ENCODE data around the gene CRTC1. TPM values are rescaled to one million over a fixed set of nuclear protein-coding genes. Genes with fewer than 3 reads are reported as not detected.

The CRTC1 gene
- total and polyA plus RNA-seq, 2 experiments from 2014 or later = 2.5 to 4.8 TPM

GRCh38 chr19:18646535-18647370 is 36.7 kb upstream of the CRTC1 start:
- Histone ChIP-seq H3K9me2 (replicated peaks; ENCODE audit: insufficient read depth) (no peaks in the 10 kb centered on the region), H4K20me1 (ENCODE audit: insufficient read depth, poor library complexity, severe bottlenecking) (peaks cover 3% of the 10 kb centered on the region), H2AFZ (no peak overlapping the region), H3K4me1 (ENCODE audit: insufficient read depth) (peaks cover 22% of the 10 kb centered on the region), H3K27ac (no peak overlapping the region), H3K79me2 (peaks cover 38% of the 10 kb centered on the region), H3K4me3 (no peak overlapping the region), H3K27me3 (no peaks in the 10 kb centered on the region), H3K4me2 (no peak overlapping the region), H3K9me3 (ENCODE audit: low read depth) (no peaks in the 10 kb centered on the region), H3K36me3 (replicated peaks; ENCODE audit: insufficient read depth, low read depth) (no peaks in the 10 kb centered on the region)
- TF ChIP-seq EZH2 (IDR thresholded peaks at IDR 0.05; ENCODE audit: borderline replicate concordance) = no peak
- TF ChIP-seq CTCF (IDR thresholded peaks at IDR 0.05; ENCODE audit: poor library complexity) = no peak
- TF ChIP-seq EZH2phosphoT487 (IDR thresholded peaks at IDR 0.05; ENCODE audit: low read depth, severe bottlenecking, unreplicated experiment) = no peak
- no peak for DNase-seq (ENCODE audit: low spot score)
- 85% methylated on average over 28 of the region's 34 CpGs for WGBS (ENCODE audit: low lambda C conversion rate, missing lambda C conversion rate)

- no peak for DNase-seq (ENCODE audit: low spot score)
- H3K27ac ChIP-seq = no peak overlapping the region
- H4K20me1 ChIP-seq (ENCODE audit: insufficient read depth, poor library complexity, severe bottlenecking) = peaks cover 3% of the 10 kb centered on the region
- H3K4me3 ChIP-seq = no peak overlapping the region
- TF ChIP-seq CTCF (IDR thresholded peaks at IDR 0.05; ENCODE audit: poor library complexity) = no peak
- no peak overlapping the region for H3K4me2 ChIP-seq
- no peaks in the 10 kb centered on the region for H3K9me3 ChIP-seq (ENCODE audit: low read depth)
- H2AFZ ChIP-seq = no peak overlapping the region
- peaks cover 35% of the 10 kb centered on the region for H3K79me2 ChIP-seq
- no CpG with 5 or more reads among the region's 1 CpG for WGBS (ENCODE audit: low lambda C conversion rate, missing lambda C conversion rate)
- no peaks in the 10 kb centered on the region for H3K9me2 ChIP-seq (replicated peaks; ENCODE audit: insufficient read depth)
- peaks cover 22% of the 10 kb centered on the region for H3K4me1 ChIP-seq (ENCODE audit: insufficient read depth)
- no peaks in the 10 kb centered on the region for H3K27me3 ChIP-seq
- H3K36me3 ChIP-seq (replicated peaks; ENCODE audit: insufficient read depth, low read depth) = no peaks in the 10 kb centered on the region
Observed at GRCh38 chr19:18647371-18647767, 36.1 kb upstream of the CRTC1 start.

GRCh38 chr19:18647807-18648206 is 35.7 kb upstream of the CRTC1 start:
- Histone ChIP-seq H3K27ac (no peak overlapping the region), H3K27me3 (no peaks in the 10 kb centered on the region), H2AFZ (no peak overlapping the region), H3K4me1 (ENCODE audit: insufficient read depth) (peaks cover 22% of the 10 kb centered on the region), H3K36me3 (replicated peaks; ENCODE audit: insufficient read depth, low read depth) (no peaks in the 10 kb centered on the region), H3K9me3 (ENCODE audit: low read depth) (no peaks in the 10 kb centered on the region), H3K4me2 (no peak overlapping the region), H3K4me3 (no peak overlapping the region), H4K20me1 (ENCODE audit: insufficient read depth, poor library complexity, severe bottlenecking) (peaks cover 3% of the 10 kb centered on the region), H3K79me2 (peaks cover 30% of the 10 kb centered on the region), H3K9me2 (replicated peaks; ENCODE audit: insufficient read depth) (no peaks in the 10 kb centered on the region)
- 99% methylated on average over 10 of the region's 10 CpGs for WGBS (ENCODE audit: low lambda C conversion rate, missing lambda C conversion rate)
- TF ChIP-seq EZH2 (IDR thresholded peaks at IDR 0.05; ENCODE audit: borderline replicate concordance) (no peak), EZH2phosphoT487 (IDR thresholded peaks at IDR 0.05; ENCODE audit: low read depth, severe bottlenecking, unreplicated experiment) (no peak), CTCF (IDR thresholded peaks at IDR 0.05; ENCODE audit: poor library complexity) (no peak)
- DNase-seq (ENCODE audit: low spot score) = no peak
